GM12878 (cell line): Measurements from ENCODE around the gene TOPORS. TPM values are rescaled to one million over a fixed set of nuclear protein-coding genes. Genes with fewer than 3 reads are reported as not detected.

ENCODE experiments used
- ATAC-seq: fragments of 200-7000 bp; cut with Tn5 transposase; 3 replicates; pipeline ENCODE4 v1.9.1; 2020; ENCODE audit warnings: mild to moderate bottlenecking, moderate library complexity
- BruUV-seq: library from RNA; stranded (reverse); fragments of 400-500 nt; replicated peaks from 2 replicates; lab custom pipeline; 2021; lab: Mats Ljungman, UMichigan
- CTCF ChIA-PET: fragments of 300-600 bp; sonication (Branson Sonifier 250); formaldehyde crosslinking; extraction: SDS; loops from one replicate; lab custom pipeline; 2021; ENCODE audit warnings: inconsistent platforms; lab: Yijun Ruan, JAX
- POLR2A ChIA-PET: fragments of 350-600 bp; formaldehyde crosslinking; extraction: SDS; loops from one replicate; lab custom pipeline; 2021; ENCODE audit warnings: inconsistent platforms; lab: Charles Lee
- RAD21 ChIA-PET: fragments of 300-600 bp; sonication (Branson Sonifier 250); formaldehyde crosslinking; loops from one replicate; lab custom pipeline; 2023; ENCODE audit warnings: antibody characterized with exemption; ENCODE audit not compliant: unreplicated experiment; lab: Charles Lee
- SMC1A ChIA-PET: fragments of 300-600 bp; sonication (Branson Sonifier 250); formaldehyde crosslinking; loops from one replicate; lab custom pipeline; 2023; ENCODE audit not compliant: unreplicated experiment, uncharacterized antibody; lab: Charles Lee
- DNase-seq: peaks from one replicate; pipeline ENCODE4 v3.0.0-alpha.2; 2011; ENCODE audit warnings: low read depth, low spot score
- FAIRE-seq: peaks from 3 replicates; lab custom pipeline; 2011; peaks lifted over from hg19 to GRCh38; lab: Jason Lieb, UNC
- H2AFZ ChIP-seq: 2 replicates; pipeline ENCODE4 v1.6.0; 2011; ENCODE audit warnings: low read depth, low read length, control low read depth; ENCODE audit not compliant: control insufficient read depth
- H3K27ac ChIP-seq: 2 replicates; pipeline ENCODE4 v1.5.1; 2011; ENCODE audit warnings: control low read depth; ENCODE audit not compliant: control insufficient read depth, insufficient read depth
- H3K27me3 ChIP-seq, 2 experiments: replicated peaks in 1 of 2; 2 replicates each; pipeline versions ENCODE4 v1.6.0 to v1.6.1; 2011; ENCODE audit warnings: low read length in 1 of 2; ENCODE audit not compliant: control insufficient read depth in 2 of 2, insufficient read depth in 2 of 2
- H3K36me3 ChIP-seq, 2 experiments: 2 replicates each; pipeline ENCODE4 v1.5.1; 2011; ENCODE audit warnings: low read length in 1 of 2; ENCODE audit not compliant: control insufficient read depth in 2 of 2, insufficient read depth in 2 of 2
- H3K4me1 ChIP-seq: 2 replicates; pipeline ENCODE4 v1.6.1; 2011; ENCODE audit warnings: mild to moderate bottlenecking, low read length, moderate library complexity, mixed read lengths; ENCODE audit not compliant: control insufficient read depth, insufficient read depth
- H3K4me2 ChIP-seq: 2 replicates; pipeline ENCODE4 v1.6.0; 2011; ENCODE audit warnings: control low read depth; ENCODE audit not compliant: control insufficient read depth, insufficient read depth
- H3K4me3 ChIP-seq: fragments of 200-600 bp; sonication (generic); 2 replicates; pipeline ENCODE4 v1.5.1; 2016
- H3K79me2 ChIP-seq: 2 replicates; pipeline ENCODE4 v1.6.0; 2011; ENCODE audit warnings: low read length; ENCODE audit not compliant: control insufficient read depth, insufficient read depth
- H3K9ac ChIP-seq: 2 replicates; pipeline ENCODE4 v1.8.0; 2011; ENCODE audit warnings: low read length, control low read depth, mixed read lengths; ENCODE audit not compliant: control insufficient read depth, insufficient read depth
- H3K9me3 ChIP-seq: replicated peaks from 3 replicates; pipeline ENCODE4 v1.5.1; 2011; ENCODE audit warnings: mild to moderate bottlenecking, low read length; ENCODE audit not compliant: control insufficient read depth, insufficient read depth
- H4K20me1 ChIP-seq: 2 replicates; pipeline ENCODE4 v1.6.0; 2011; ENCODE audit not compliant: control insufficient read depth, insufficient read depth
- BCLAF1 ChIP-seq: fragments of 450-650 bp; IDR thresholded peaks from 2 replicates; pipeline ENCODE4 v1.6.1; 2017; ENCODE audit warnings: antibody characterized with exemption, mild to moderate bottlenecking, moderate library complexity
- CREB1 ChIP-seq: IDR thresholded peaks from 2 replicates; pipeline ENCODE4 v1.6.1; 2012; ENCODE audit warnings: low read depth, mild to moderate bottlenecking, inconsistent platforms
- GABPA ChIP-seq: IDR thresholded peaks from 2 replicates; pipeline ENCODE4 v1.6.1; 2014; ENCODE audit warnings: antibody characterized with exemption, low read depth, mild to moderate bottlenecking, inconsistent platforms
- IKZF2 ChIP-seq, 2 experiments: fragments of 450-650 bp; IDR thresholded peaks; 2 replicates each; pipeline ENCODE4 v1.6.1; 2017; ENCODE audit warnings: mild to moderate bottlenecking in 2 of 2, moderate library complexity in 2 of 2
- SPI1 ChIP-seq: IDR thresholded peaks from 2 replicates; pipeline ENCODE4 v1.6.1; 2011; ENCODE audit warnings: low read depth, mild to moderate bottlenecking, low read length, moderate library complexity, borderline replicate concordance; ENCODE audit not compliant: insufficient read depth
- WGBS: methylation state at CpG from one replicate; pipeline ENCODE4 v1.1.6; 2016; ENCODE audit warnings: low lambda C conversion rate; ENCODE audit not compliant: insufficient replicate concordance, insufficient coverage; ENCODE audit errors: missing lambda C conversion rate; 5-methylcytosine and 5-hydroxymethylcytosine counted together
- in situ Hi-C: fragments of 300-500 bp; cut with MboI; formaldehyde crosslinking; loops from 9 replicates; pipeline ENCODE4 v1.14.3; 2018; ENCODE audit warnings: mixed read lengths
- intact Hi-C: fragments of 100-400 bp; cut with micrococcal nuclease; formaldehyde crosslinking; loops from one replicate; pipeline ENCODE4 v1.14.2; 2022; ENCODE audit not compliant: unreplicated experiment
- polyA plus RNA-seq, 11 experiments: library from polyadenylated mRNA; depleted of rRNA in 4 of 11; unstranded in 6 of 11; stranded (reverse) in 5 of 11; fragments of >200 nt; fragmentation: Nextera tagmentation in 4 of 11; fragmentation: Illumina TruSeq in 1 of 11; extraction: Ambion mirVana in 4 of 11; extraction: Trizol in 1 of 11; gene quantifications; 1 replicate in 1 of 11; 2 replicates in 10 of 11; pipeline versions ENCODE4 v1.2.1 to v1.2.3, GENCODE V29; 2011 to 2016; ENCODE audit warnings: inconsistent platforms in 2 of 11, missing spikeins in 2 of 11, low read depth in 1 of 11
- total RNA-seq, 4 experiments: library from RNA; depleted of rRNA in 3 of 4; stranded (reverse); fragments of >200 nt in 3 of 4; fragmentation: Illumina TruSeq in 1 of 4; extraction: Trizol in 1 of 4; gene quantifications; 2 replicates each; pipeline versions ENCODE4 v1.2.1 to v1.2.3, GENCODE V29; 2013 to 2021

Gene TOPORS
- total and polyA plus RNA-seq, 10 of the 15 experiments (the other 5 are each of a cell fraction or from before 2014, with no cell fraction given) = 6.0 to 27.8 (median 14.3) TPM

GRCh38 chr9:32558408-32558934, 6.1 kb upstream of the TOPORS start:
- SMC1A ChIA-PET = interaction anchor here (0.7 to 3.5 kb wide), 5 partner anchors 8 to 883 kb away, joined by 3 to 9 read pairs (median 5); no protein-coding TSS in a partner anchor

More at GRCh38 chr9:32558408-32558934, 6.1 kb upstream of the TOPORS start:
- H3K27ac ChIP-seq = peak overlapping the region; percentile 35
- H3K4me3 ChIP-seq = no peak overlapping the region
- ChIA-PET RAD21 (interaction anchor here (0.5 to 1.0 kb wide), 2 partner anchors 174 to 1277 kb away, joined by 3 read pairs; partner anchors contain the start of gene ACO1), CTCF (interaction anchor here (0.9 to 1.7 kb wide), 4 partner anchors 10 to 32 kb away, joined by 3 to 7 read pairs (median 6); partner anchors contain the start of gene RIGI), POLR2A (interaction anchor here (1.3 to 1.5 kb wide), 3 partner anchors 8 to 442 kb away, joined by 4 to 7 read pairs (median 5); partner anchors contain the start of gene RIGI)
- intact Hi-C loops = no loop called here
- BruUV-seq = no TSS peak
- TF ChIP-seq IKZF2 (IDR thresholded peaks at IDR 0.05) (peak in 1 of 2 experiments; percentile 20; a peak in 1 of 4 replicates), GABPA (0 out of 2 replicates have a peak, but pooled peaks have one; percentile 24), BCLAF1 (no peak), CREB1 (peak; percentile 60), SPI1 (peak; percentile 35; the same call in 1 of the 2 replicates)
- no peaks in the 10 kb centered on the region for H4K20me1 ChIP-seq
- H3K9ac ChIP-seq = 0 out of 2 replicates have a peak overlapping the region, but pooled peaks have one; percentile 2
- no peaks in the 10 kb centered on the region for H3K27me3 ChIP-seq
- WGBS = 5% methylated on average over 3 of the region's 3 CpGs
- H3K9me3 ChIP-seq = no peaks in the 10 kb centered on the region
- no peaks in the 10 kb centered on the region for H3K36me3 ChIP-seq
- no peak for DNase-seq
- no peak for FAIRE-seq
- no peak for ATAC-seq
- H3K79me2 ChIP-seq = peaks cover 2% of the 10 kb centered on the region; the same call in 1 of the 2 replicates
- H3K4me2 ChIP-seq = peak overlapping the region; percentile 38; the same call in 1 of the 2 replicates
- in situ Hi-C loops = no loop called here
- H3K4me1 ChIP-seq = peaks cover 18% of the 10 kb centered on the region
- peak overlapping the region; percentile 10; the same call in 1 of the 2 replicates for H2AFZ ChIP-seq
